Jurkat, Clone E6-1 (cell line): ENCODE measurements around the gene RXFP4.

ENCODE experiments used
- DNase-seq: peaks from one replicate; pipeline ENCODE4 v3.0.0-alpha.2; 2011; ENCODE audit warnings: low read depth, low spot score
- H3K4me3 ChIP-seq: 2 replicates; pipeline ENCODE4 v1.5.1; 2011; ENCODE audit warnings: mild to moderate bottlenecking, low read length, control low read depth, moderate library complexity

The RXFP4 gene

GRCh38 chr1:155951753-155952504 is 10.5 kb downstream of the RXFP4 start:
- H3K4me3 ChIP-seq = no peak overlapping the region
- DNase-seq = no peak

DNA sequence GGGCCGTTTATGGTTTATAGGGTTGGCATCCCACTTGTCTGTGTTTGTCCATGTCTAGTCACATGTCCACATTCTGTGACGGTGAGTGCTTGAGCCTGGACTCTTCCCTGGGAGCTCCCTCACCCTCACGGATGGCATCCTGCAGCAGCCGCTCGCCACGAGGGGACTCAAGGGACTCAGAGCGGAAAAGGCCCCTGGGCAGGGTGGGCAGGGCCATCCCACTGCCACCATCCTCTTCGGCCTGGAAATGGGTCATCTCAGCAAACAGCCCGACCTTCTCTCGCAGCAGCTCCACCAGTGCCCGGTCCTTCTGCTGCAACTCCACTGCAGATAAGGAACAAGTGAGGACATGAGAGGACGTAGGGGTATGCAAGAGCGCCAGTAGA is 11.1 kb downstream of the RXFP4 start:
- H3K4me3 ChIP-seq = no peak overlapping the region
- no peak for DNase-seq

DNA sequence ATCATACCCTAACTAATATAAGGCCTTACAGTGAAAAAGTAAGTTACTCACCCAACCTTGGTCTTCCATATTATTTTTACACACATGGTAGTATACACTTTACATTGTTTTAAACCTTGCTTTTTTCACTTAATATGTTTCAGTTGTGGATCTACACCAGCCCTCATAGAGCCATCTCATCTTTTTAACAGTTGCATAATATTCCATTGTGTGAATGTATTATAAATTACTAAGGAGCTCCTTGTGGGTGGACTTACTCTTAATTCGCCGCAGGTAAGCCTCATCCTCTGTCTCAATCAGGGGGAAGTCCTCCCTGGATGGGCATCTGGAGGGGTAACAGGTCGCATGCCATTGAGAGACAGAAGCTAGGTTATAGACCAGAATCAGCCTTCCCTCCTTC is 13.2 kb downstream of the RXFP4 start:
- H3K4me3 ChIP-seq = no peak overlapping the region
- DNase-seq = no peak

DNA sequence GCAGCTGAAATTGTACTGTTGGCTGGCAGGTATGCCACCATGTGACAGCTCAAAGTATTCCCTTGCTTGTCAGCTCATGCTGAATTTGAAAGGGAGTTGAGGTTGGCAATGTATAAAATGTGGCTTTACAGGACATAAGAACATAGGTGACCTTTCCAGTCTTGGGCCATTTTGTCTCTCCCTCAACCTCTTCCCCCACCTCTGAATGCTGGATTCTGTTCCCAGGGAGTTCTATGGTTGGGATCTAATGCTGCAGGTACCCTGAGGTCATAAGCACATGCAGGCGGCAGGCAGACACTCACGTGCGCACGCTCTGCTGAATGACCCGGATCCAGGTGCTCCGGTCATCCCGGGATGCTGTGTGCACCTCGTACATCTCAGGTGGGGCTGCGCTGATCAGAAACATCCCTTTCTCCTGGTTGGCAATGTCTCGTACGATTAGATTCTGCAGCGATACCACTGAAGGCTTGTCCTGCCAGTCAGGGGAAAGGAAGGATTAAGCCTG is 16.0 kb downstream of the RXFP4 start:
- no peak for DNase-seq
- no peak overlapping the region for H3K4me3 ChIP-seq

- no peak for DNase-seq
- H3K4me3 ChIP-seq = no peak overlapping the region
Observed at GRCh38 chr1:155960081-155960745, 18.8 kb downstream of the RXFP4 start.

GRCh38 chr1:155961937-155962336 is 20.5 kb downstream of the RXFP4 start:
- no peak for DNase-seq
- no peak overlapping the region for H3K4me3 ChIP-seq

GRCh38 chr1:155962599-155963211 is 21.3 kb downstream of the RXFP4 start:
- no peak overlapping the region for H3K4me3 ChIP-seq
- no peak for DNase-seq

DNA sequence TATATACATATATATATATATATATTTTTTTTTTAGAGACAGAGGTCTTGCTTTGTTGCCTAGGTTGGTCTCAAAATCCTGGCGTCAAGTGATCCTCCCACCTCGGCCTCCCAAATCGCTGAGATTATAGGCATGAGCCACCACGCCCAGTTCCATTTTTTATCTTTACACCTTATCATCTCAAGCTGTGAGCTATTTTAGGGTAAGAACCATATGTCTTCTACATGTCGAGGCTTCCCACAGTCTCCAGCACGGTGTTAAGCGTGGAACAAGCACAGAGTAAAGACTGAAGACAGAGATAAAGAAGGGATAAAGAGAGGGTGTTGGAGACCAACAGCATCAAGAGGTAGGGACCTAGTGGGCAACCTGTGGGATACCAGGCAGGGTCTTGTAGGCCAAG is 22.8 kb downstream of the RXFP4 start:
- no peak for DNase-seq
- H3K4me3 ChIP-seq = no peak overlapping the region

- no peak overlapping the region for H3K4me3 ChIP-seq
- DNase-seq = no peak
Observed at GRCh38 chr1:155966135-155966534, 24.7 kb downstream of the RXFP4 start.

DNA sequence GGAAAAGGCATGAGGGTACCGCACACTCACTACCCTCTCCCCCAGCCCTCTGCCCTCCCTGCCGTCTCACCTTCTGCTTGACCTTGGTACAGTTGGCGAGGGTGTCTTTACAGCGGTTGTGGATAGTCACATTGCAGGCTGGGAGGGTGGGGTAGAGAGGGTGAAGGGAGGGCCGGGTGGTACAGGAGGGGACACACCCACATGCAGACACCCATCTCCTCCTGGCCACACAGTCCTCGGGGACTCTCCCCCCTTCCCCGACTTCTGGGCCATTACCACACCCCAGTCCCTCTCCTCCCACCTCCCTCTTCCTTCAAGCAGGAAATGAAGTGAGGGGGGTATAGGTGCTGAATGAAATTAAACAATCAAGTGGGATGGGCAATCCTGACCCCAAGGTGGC is 25.3 kb downstream of the RXFP4 start:
- DNase-seq = no peak

DNA sequence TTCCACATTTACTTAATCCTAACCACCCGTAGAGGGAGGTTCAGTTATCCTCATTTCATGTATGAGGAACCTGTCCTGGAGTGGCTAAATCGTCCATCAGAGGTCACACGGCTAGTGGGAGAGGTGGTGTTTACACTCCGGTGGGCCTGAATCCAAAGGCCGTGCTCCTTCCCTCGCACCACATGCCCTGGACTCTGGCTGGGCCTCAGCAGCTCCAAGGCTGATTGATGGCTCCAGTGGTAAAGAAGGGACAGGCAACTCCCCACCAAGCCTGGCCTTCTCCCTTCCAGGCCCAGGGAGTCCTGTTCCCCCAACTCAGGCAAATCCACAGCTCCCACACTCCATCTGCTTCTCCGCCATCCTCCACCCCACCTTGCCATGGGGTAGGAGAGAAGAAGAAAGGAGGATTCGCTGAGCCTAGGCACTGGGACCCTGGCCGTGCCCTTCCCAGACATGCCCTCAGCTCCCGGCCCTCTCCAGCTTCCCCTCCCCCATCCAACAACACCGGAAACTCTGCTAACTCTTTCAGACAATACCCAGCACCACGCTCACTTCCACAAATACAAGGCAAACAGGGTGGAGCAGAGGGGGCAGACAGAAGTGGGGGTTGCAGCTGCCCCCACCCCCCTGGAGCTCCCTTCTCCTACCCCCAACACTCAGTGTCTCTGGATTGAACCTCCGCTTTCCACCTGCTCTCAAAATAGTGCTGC is 26.1 kb downstream of the RXFP4 start:
- no peak for DNase-seq
- H3K4me3 ChIP-seq = no peak overlapping the region

More for the DNA sequence above, 25.3 kb downstream of the RXFP4 start:
- no peak overlapping the region for H3K4me3 ChIP-seq

DNA sequence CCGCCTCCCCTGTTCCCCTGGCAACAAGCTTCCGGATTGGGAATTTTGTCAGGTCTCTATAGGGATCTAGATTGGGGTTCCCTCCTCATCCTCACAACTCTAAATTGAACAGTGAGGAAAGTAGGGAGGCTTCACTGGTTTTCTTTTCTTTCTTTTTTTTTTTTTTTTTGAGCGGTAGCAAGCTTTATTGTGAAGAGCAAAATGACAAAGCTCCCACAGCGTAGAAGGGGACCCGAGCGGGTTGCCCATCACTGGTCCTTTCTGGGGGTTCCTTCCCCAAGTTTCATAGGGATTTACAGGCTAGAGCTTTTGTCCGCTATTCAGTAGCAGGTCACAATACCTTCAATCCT is 26.6 kb downstream of the RXFP4 start:
- H3K4me3 ChIP-seq = no peak overlapping the region
- no peak for DNase-seq

- no peak for DNase-seq
- H3K4me3 ChIP-seq = no peak overlapping the region
Observed at GRCh38 chr1:155968670-155969069, 27.2 kb downstream of the RXFP4 start.

- H3K4me3 ChIP-seq = no peak overlapping the region
- DNase-seq = no peak
Observed at GRCh38 chr1:155969377-155969791, 27.9 kb downstream of the RXFP4 start.

- no peak for DNase-seq
- H3K4me3 ChIP-seq = no peak overlapping the region
Observed at GRCh38 chr1:155970531-155971167, 29.2 kb downstream of the RXFP4 start.

DNA sequence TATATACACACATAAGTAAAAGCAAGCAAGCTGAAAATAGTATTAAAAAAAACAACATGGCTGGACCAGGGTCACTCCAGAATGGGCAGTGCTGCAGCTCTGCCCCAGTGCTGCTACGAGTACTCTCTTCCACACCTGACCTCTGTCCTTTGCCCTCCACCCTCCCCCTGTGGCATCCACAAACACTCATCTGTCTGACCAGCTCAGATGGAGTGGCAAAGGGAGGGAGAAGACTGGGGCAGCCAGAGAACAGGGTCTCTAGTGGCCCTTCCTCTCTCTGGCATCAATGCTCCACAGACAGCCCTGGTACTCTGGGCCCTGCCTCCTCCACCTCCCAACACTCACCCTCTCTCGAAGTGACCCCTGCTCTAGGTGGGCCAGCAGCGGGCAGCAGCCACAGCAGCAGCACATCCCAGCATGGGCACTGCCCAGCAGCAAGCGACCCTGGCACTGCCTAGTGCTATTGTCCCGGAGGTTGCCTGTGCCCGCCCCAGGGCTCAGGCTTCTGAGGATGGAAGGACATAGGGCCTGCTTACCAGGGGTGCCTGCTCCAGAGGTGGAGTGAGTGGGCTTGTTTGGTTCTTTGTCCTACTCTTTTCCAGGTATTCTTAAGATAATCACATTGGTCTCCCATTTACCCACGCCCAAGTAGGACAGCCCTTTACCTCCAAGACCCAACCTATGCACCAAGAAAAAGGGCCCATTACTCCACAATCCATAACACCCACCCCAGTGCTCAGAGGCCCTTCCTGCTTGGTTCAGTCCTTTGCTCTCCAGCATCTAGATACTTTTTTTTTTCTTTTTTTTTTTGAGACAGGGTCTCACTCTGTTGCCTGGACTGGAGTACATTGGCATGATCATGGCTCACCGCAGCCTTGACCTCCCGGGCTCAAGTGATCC is 30.7 kb downstream of the RXFP4 start:
- H3K4me3 ChIP-seq = no peak overlapping the region
- DNase-seq = no peak

DNA sequence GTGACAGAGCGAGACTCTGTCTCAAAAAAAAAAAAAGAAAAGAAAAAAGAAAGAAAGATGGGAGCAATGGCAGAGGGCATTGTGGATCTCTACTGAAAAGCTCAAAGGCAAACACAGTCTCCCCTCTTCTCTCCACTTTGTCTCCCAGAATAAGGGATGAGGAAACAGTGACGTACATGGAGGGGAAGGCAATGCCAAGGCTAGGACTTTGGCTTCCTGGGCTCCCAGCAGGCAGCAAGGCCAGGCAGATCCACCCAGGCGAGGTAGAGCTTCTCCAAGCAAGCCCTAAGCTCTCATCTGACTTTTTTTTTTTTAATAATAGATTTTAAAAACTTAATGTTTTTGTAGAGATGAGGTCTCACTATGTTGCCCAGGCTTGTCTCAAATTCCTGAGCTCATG is 32.3 kb downstream of the RXFP4 start:
- no peak for DNase-seq
- H3K4me3 ChIP-seq = no peak overlapping the region
